OCI-LY7 (cell line): ENCODE measurements around the gene SNX9.

Source experiments
- EZH2phosphoT487 ChIP-seq: fragments of 200-600 bp; sonication (generic); IDR thresholded peaks from 2 replicates; pipeline ENCODE4 v1.6.1; 2018; ENCODE audit warnings: low read depth, borderline replicate concordance, mild to moderate bottlenecking, mixed run types, antibody characterized with exemption, low read length, moderate library complexity, mixed read lengths
- TF ChIP-seq, protein P1 (sequence below): fragments of 200-600 bp; sonication (generic); conservative IDR thresholded peaks from 2 replicates; pipeline ENCODE4 v1.5.1; 2014; ENCODE audit warnings: mild to moderate bottlenecking, antibody characterized with exemption, low read length, moderate library complexity, mixed read lengths

DNA sequence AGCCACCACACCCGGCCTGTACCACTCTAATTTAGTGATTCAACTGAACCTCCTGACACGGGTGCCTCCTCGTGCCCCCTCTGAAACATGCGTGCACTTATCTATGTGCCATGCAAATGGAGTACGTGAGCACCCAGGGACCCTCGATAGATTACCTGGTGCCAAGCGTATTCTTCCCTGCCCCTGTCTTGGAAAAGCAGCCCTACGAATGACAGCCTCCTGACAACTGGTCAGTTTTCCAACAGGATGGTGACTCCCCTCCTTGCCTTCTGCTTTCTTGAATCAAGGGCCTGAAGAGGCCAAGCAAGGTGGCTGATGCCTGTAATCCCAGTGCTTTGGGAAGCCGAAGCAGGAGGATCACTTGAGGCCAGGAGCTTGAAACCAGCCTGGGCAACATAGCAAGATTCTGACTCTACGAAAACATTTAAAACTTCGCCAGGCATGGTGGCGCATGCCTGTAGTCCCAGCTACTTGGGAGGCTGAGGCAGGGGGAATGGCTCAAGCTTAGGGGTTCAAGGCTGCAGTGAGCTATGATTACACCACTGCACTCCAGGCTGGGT is 133.2 kb downstream of the SNX9 start:
- TF ChIP-seq, protein P1, sequence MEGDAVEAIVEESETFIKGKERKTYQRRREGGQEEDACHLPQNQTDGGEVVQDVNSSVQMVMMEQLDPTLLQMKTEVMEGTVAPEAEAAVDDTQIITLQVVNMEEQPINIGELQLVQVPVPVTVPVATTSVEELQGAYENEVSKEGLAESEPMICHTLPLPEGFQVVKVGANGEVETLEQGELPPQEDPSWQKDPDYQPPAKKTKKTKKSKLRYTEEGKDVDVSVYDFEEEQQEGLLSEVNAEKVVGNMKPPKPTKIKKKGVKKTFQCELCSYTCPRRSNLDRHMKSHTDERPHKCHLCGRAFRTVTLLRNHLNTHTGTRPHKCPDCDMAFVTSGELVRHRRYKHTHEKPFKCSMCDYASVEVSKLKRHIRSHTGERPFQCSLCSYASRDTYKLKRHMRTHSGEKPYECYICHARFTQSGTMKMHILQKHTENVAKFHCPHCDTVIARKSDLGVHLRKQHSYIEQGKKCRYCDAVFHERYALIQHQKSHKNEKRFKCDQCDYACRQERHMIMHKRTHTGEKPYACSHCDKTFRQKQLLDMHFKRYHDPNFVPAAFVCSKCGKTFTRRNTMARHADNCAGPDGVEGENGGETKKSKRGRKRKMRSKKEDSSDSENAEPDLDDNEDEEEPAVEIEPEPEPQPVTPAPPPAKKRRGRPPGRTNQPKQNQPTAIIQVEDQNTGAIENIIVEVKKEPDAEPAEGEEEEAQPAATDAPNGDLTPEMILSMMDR: no peak
- no peak for TF ChIP-seq EZH2phosphoT487
